Endothelial cell of umbilical vein (primary cell): ENCODE measurements around the gene SORCS2.

Source experiments
- EZH2 ChIP-seq: IDR thresholded peaks from 2 replicates; pipeline ENCODE4 v1.6.1; 2012; ENCODE audit warnings: borderline replicate concordance, low read depth, mild to moderate bottlenecking, moderate library complexity, low read length, inconsistent platforms; ENCODE audit not compliant: severe bottlenecking
- FOS ChIP-seq: IDR thresholded peaks from 2 replicates; pipeline ENCODE4 v1.6.1; 2011; ENCODE audit warnings: mild to moderate bottlenecking, low read length, moderate library complexity, borderline replicate concordance; ENCODE audit not compliant: insufficient read depth
- JUN ChIP-seq: IDR thresholded peaks from 2 replicates; pipeline ENCODE4 v1.6.1; 2011; ENCODE audit warnings: borderline replicate concordance, low read depth; ENCODE audit not compliant: insufficient read length, insufficient read depth
- POLR2A ChIP-seq: IDR thresholded peaks from 2 replicates; pipeline ENCODE4 v1.6.1; 2012; ENCODE audit warnings: low read depth, mild to moderate bottlenecking, control low read depth, low read length
- POLR2AphosphoS5 ChIP-seq: IDR thresholded peaks from 2 replicates; pipeline ENCODE4 v1.6.1; 2012; ENCODE audit warnings: low read depth, mild to moderate bottlenecking, control low read depth, low read length, moderate library complexity; ENCODE audit not compliant: insufficient read depth
- TF ChIP-seq, protein P1 (sequence below), 2 donors: IDR thresholded peaks; 1 replicate in 1 of 2; 2 replicates in 1 of 2; pipeline ENCODE4 v1.5.1; 2011; ENCODE audit warnings: low read length in 2 of 2, mild to moderate bottlenecking in 2 of 2, moderate library complexity in 2 of 2, control low read depth in 1 of 2, inconsistent platforms in 1 of 2, low read depth in 1 of 2; ENCODE audit not compliant: insufficient read depth in 1 of 2; ENCODE audit errors: extremely low read depth in 1 of 2
- TF ChIP-seq, protein P2 (sequence below): IDR thresholded peaks from 2 replicates; pipeline ENCODE4 v1.6.1; 2011; ENCODE audit not compliant: insufficient read depth, insufficient read length

DNA sequence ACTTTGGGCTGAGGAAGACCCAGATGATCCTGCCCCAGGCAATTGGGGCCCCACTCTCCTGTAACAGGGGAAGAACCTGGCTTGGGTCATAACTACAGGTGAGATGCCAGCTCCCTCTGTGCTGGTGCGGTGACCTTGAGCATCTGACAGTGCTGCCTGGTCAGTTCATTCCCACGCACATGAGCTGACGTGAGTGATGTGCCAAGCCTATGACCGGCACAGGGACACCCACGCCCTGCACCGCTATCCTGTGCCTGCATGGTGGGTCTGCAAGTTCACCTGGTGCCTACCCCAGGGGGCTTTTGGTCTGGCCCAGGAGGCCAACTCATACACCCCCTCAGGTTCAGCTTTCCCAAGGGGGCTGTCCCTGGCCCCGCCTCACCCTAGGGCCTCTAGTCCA is 366.1 kb downstream of the SORCS2 start:
- TF ChIP-seq, protein P1, sequence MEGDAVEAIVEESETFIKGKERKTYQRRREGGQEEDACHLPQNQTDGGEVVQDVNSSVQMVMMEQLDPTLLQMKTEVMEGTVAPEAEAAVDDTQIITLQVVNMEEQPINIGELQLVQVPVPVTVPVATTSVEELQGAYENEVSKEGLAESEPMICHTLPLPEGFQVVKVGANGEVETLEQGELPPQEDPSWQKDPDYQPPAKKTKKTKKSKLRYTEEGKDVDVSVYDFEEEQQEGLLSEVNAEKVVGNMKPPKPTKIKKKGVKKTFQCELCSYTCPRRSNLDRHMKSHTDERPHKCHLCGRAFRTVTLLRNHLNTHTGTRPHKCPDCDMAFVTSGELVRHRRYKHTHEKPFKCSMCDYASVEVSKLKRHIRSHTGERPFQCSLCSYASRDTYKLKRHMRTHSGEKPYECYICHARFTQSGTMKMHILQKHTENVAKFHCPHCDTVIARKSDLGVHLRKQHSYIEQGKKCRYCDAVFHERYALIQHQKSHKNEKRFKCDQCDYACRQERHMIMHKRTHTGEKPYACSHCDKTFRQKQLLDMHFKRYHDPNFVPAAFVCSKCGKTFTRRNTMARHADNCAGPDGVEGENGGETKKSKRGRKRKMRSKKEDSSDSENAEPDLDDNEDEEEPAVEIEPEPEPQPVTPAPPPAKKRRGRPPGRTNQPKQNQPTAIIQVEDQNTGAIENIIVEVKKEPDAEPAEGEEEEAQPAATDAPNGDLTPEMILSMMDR (IDR thresholded peaks at IDR 0.05; ENCODE audit: extremely low read depth in 1 of 2, insufficient read depth in 1 of 2, low read depth in 1 of 2, low read length in 2 of 2) = no peak
- TF ChIP-seq POLR2A (no peak), EZH2 (no peak), POLR2AphosphoS5 (no peak), FOS (no peak), JUN (no peak)
- TF ChIP-seq, protein P2, sequence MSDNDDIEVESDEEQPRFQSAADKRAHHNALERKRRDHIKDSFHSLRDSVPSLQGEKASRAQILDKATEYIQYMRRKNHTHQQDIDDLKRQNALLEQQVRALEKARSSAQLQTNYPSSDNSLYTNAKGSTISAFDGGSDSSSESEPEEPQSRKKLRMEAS = no peak
